ENCODE data around the gene CACNA1C. TPM values are rescaled to one million over a fixed set of nuclear protein-coding genes. Genes with fewer than 3 reads are reported as not detected.

Gene CACNA1C
- total RNA-seq, 1 donor from 2014 or later: 0.02 TPM

GRCh38 chr12:2194060-2194459, 141.3 kb downstream of the CACNA1C start:
- Mint-ChIP-seq H3K27ac (no peak overlapping the region), H3K4me1 (no peaks in the 10 kb centered on the region), H3K27me3 (peaks cover 3% of the 10 kb centered on the region), H3K4me3 (no peak overlapping the region), H3K9me3 (no peaks in the 10 kb centered on the region), H3K36me3 (ENCODE audit: low read depth) (no peaks in the 10 kb centered on the region)
- no peak for ATAC-seq (ENCODE audit: low read depth)
- CTCF ChIA-PET: no interaction called here
- POLR2A ChIA-PET: no interaction called here
- intact Hi-C loops (cut with micrococcal nuclease): no loop called here
- DNase-seq: no peak
- TF ChIP-seq CTCF (IDR thresholded peaks at IDR 0.05): no peak

GRCh38 chr12:2194571-2194970, 141.8 kb downstream of the CACNA1C start:
- no peaks in the 10 kb centered on the region for H3K4me1 Mint-ChIP-seq
- H3K9me3 Mint-ChIP-seq: no peaks in the 10 kb centered on the region
- ChIA-PET CTCF (no interaction called here), POLR2A (no interaction called here)
- no peak for ATAC-seq (ENCODE audit: low read depth)
- no peak overlapping the region for H3K4me3 Mint-ChIP-seq
- no peak overlapping the region for H3K27ac Mint-ChIP-seq
- no peaks in the 10 kb centered on the region for H3K36me3 Mint-ChIP-seq (ENCODE audit: low read depth)
- H3K27me3 Mint-ChIP-seq: peaks cover 3% of the 10 kb centered on the region
- no peak for DNase-seq
- intact Hi-C loops (cut with micrococcal nuclease): no loop called here
- no peak for TF ChIP-seq CTCF (IDR thresholded peaks at IDR 0.05)

- Mint-ChIP-seq H3K9me3 (no peaks in the 10 kb centered on the region), H3K4me1 (no peaks in the 10 kb centered on the region), H3K27me3 (peaks cover 3% of the 10 kb centered on the region), H3K36me3 (ENCODE audit: low read depth) (no peaks in the 10 kb centered on the region), H3K4me3 (no peak overlapping the region), H3K27ac (no peak overlapping the region)
- no peak for TF ChIP-seq CTCF (IDR thresholded peaks at IDR 0.05)
- CTCF ChIA-PET: no interaction called here
- POLR2A ChIA-PET: no interaction called here
- intact Hi-C loops (cut with micrococcal nuclease): no loop called here
- DNase-seq: no peak
- ATAC-seq (ENCODE audit: low read depth): no peak
Measured at GRCh38 chr12:2195085-2195484, 142.3 kb downstream of the CACNA1C start.

GRCh38 chr12:2198005-2198501, 145.3 kb downstream of the CACNA1C start:
- Mint-ChIP-seq H3K36me3 (ENCODE audit: low read depth) (no peaks in the 10 kb centered on the region), H3K9me3 (no peaks in the 10 kb centered on the region), H3K4me3 (no peak overlapping the region), H3K27me3 (peaks cover 3% of the 10 kb centered on the region), H3K4me1 (no peaks in the 10 kb centered on the region), H3K27ac (no peak overlapping the region)
- ChIA-PET CTCF (no interaction called here), POLR2A (no interaction called here)
- ATAC-seq (ENCODE audit: low read depth) (no peak), DNase-seq (no peak)
- no peak for TF ChIP-seq CTCF (IDR thresholded peaks at IDR 0.05)
- intact Hi-C loops (cut with micrococcal nuclease): no loop called here

- DNase-seq (no peak), ATAC-seq (ENCODE audit: low read depth) (no peak)
- CTCF ChIA-PET: no interaction called here
- TF ChIP-seq CTCF (IDR thresholded peaks at IDR 0.05): no peak
- Mint-ChIP-seq H3K9me3 (no peaks in the 10 kb centered on the region), H3K36me3 (ENCODE audit: low read depth) (no peaks in the 10 kb centered on the region), H3K27me3 (peaks cover 3% of the 10 kb centered on the region), H3K4me3 (no peak overlapping the region), H3K27ac (no peak overlapping the region), H3K4me1 (no peaks in the 10 kb centered on the region)
- POLR2A ChIA-PET: no interaction called here
- intact Hi-C loops (cut with micrococcal nuclease): no loop called here
Measured at GRCh38 chr12:2198542-2198941, 145.8 kb downstream of the CACNA1C start.

Data from activated B cell treated with CpG ODN at 0.5 μM for 24 hours (primary cell).